Kidney (tissue), 14 donors: ENCODE data around the gene MYO7A. TPM values are rescaled to one million over a fixed set of nuclear protein-coding genes. Genes with fewer than 3 reads are reported as not detected.

ENCODE experiments used
- DNase-seq, 5 donors: peaks; one replicate each; pipeline ENCODE4 v3.0.0-alpha.2; 2013 to 2020
- FAIRE-seq: peaks from 2 replicates; lab custom pipeline; 2012; peaks lifted over from hg19 to GRCh38; lab: Jason Lieb, UNC
- H3K27ac ChIP-seq, 2 donors: one replicate each; pipeline ENCODE4 v1.7.0; 2013; ENCODE audit warnings: low read depth in 2 of 2, low read length in 2 of 2, inconsistent platforms in 1 of 2
- H3K27me3 ChIP-seq: one replicate; pipeline ENCODE4 v1.7.1; 2013; ENCODE audit warnings: low read length, inconsistent platforms; ENCODE audit not compliant: control insufficient read depth, insufficient read depth
- H3K36me3 ChIP-seq, 3 donors: one replicate each; pipeline versions ENCODE4 v1.7.0 to v1.7.1; 2013; ENCODE audit warnings: low read length in 3 of 3, control low read depth in 1 of 3, inconsistent platforms in 1 of 3; ENCODE audit not compliant: insufficient read depth in 3 of 3, control insufficient read depth in 2 of 3
- H3K4me1 ChIP-seq, 3 donors: one replicate each; pipeline versions ENCODE4 v1.7.0 to v1.7.1; 2013; ENCODE audit warnings: low read length in 3 of 3, inconsistent platforms in 1 of 3, low read depth in 1 of 3; ENCODE audit not compliant: control insufficient read depth in 2 of 3, insufficient read depth in 2 of 3
- H3K4me3 ChIP-seq, 3 donors: one replicate each; pipeline versions ENCODE4 v1.7.0 to v1.8.1; 2013; ENCODE audit warnings: low read length in 3 of 3, control low read depth in 1 of 3, inconsistent platforms in 1 of 3
- H3K9ac ChIP-seq, 3 donors: one replicate each; pipeline versions ENCODE4 v1.7.0 to v1.7.1; 2013; ENCODE audit warnings: low read length in 3 of 3, control low read depth in 1 of 3, inconsistent platforms in 1 of 3
- H3K9me3 ChIP-seq, 3 donors: one replicate each; pipeline versions ENCODE4 v1.7.0 to v1.7.1; 2013; ENCODE audit warnings: low read length in 3 of 3, control low read depth in 1 of 3, inconsistent platforms in 1 of 3; ENCODE audit not compliant: control insufficient read depth in 2 of 3, insufficient read depth in 1 of 3
- CTCF ChIP-seq: IDR thresholded peaks from 3 replicates; pipeline ENCODE4 v1.5.1; 2012; ENCODE audit warnings: mild to moderate bottlenecking, moderate library complexity, borderline replicate concordance; ENCODE audit not compliant: insufficient read depth; ENCODE audit errors: extremely low read depth
- intact Hi-C: fragments of 100-400 bp; cut with DNase I; formaldehyde crosslinking; loops from one replicate; pipeline ENCODE4 v1.11.1; 2022
- polyA plus RNA-seq: library from polyadenylated mRNA; stranded (reverse); fragments of 350-450 nt; fragmentation: Illumina TruSeq; extraction: RNeasy Lipid Tissue Mini Kit (QIAGEN cat#74804); gene quantifications from one replicate; pipeline ENCODE4 v1.2.3, GENCODE V29; 2014; ENCODE audit warnings: low read depth, low replicate concordance; ENCODE audit not compliant: insufficient read depth
- total RNA-seq: library from RNA; stranded (reverse); fragmentation: NEBNext Ultra II Directional; extraction: Animal tissue kit (Norgen Biotek cat#: 25700); gene quantifications from one replicate; pipeline ENCODE4 v1.2.1, GENCODE V29; 2021
- donor health status: control.
- donor health status: control.
- donor health status: control.
- donor health status: control.
- donor health status: control.
- donor health status: DM: yes; HTN: yes; CAD: no.
- donor health status: Normal renal cell carcinoma (clear cell type).

Gene MYO7A
- total and polyA plus RNA-seq, 2 donors from 2014 or later, result 6.1 to 10.7 TPM

- Histone ChIP-seq H3K4me3 (no peak overlapping the region), H3K4me1 (peaks cover 0 to 14% (median 4%) of the 10 kb centered on the region in 3 donors), H3K27ac (no peak overlapping the region), H3K9ac (no peak overlapping the region), H3K36me3 (peaks cover 0 to 6% (median 2%) of the 10 kb centered on the region in 3 donors), H3K27me3 (no peaks in the 10 kb centered on the region), H3K9me3 (no peaks in the 10 kb centered on the region)
- intact Hi-C loops, result no loop called here
- DNase-seq (peak in 1 of 5 donors; percentile 44), FAIRE-seq (no peak)
- no peak for TF ChIP-seq CTCF
These were observed 4.5 kb upstream of the MYO7A start for GRCh38 chr11:77123591-77123990.

- peak in 1 of 5 donors; percentile 26 for DNase-seq
- no peak for TF ChIP-seq CTCF
- Histone ChIP-seq H3K4me1 (peaks cover 0 to 14% (median 4%) of the 10 kb centered on the region in 3 donors), H3K9me3 (no peaks in the 10 kb centered on the region), H3K4me3 (no peak overlapping the region), H3K9ac (no peak overlapping the region), H3K27ac (no peak overlapping the region), H3K27me3 (no peaks in the 10 kb centered on the region), H3K36me3 (peaks cover 0 to 6% (median 2%) of the 10 kb centered on the region in 3 donors)
- no peak for FAIRE-seq
- intact Hi-C loops, result no loop called here
These were observed 4.0 kb upstream of the MYO7A start for GRCh38 chr11:77124041-77124440.

- TF ChIP-seq CTCF, result no peak
- Histone ChIP-seq H3K4me1 (peaks cover 0 to 14% (median 4%) of the 10 kb centered on the region in 3 donors), H3K27ac (no peak overlapping the region), H3K4me3 (no peak overlapping the region), H3K36me3 (peaks cover 0 to 6% (median 2%) of the 10 kb centered on the region in 3 donors), H3K9me3 (no peaks in the 10 kb centered on the region), H3K9ac (no peak overlapping the region), H3K27me3 (no peaks in the 10 kb centered on the region)
- FAIRE-seq, result no peak
- intact Hi-C loops, result no loop called here
- DNase-seq, result peak in 1 of 5 donors; percentile 58
These were observed 3.6 kb upstream of the MYO7A start for GRCh38 chr11:77124488-77124887.

- FAIRE-seq (no peak), DNase-seq (peak in 1 of 5 donors; percentile 43)
- Histone ChIP-seq H3K36me3 (no peaks in the 10 kb centered on the region), H3K27me3 (no peaks in the 10 kb centered on the region), H3K4me3 (no peak overlapping the region), H3K9me3 (no peaks in the 10 kb centered on the region), H3K9ac (no peak overlapping the region), H3K4me1 (peaks cover 0 to 14% (median 8%) of the 10 kb centered on the region in 3 donors), H3K27ac (no peak overlapping the region)
- no peak for TF ChIP-seq CTCF
- intact Hi-C loops, result no loop called here
These were observed 2.9 kb upstream of the MYO7A start for GRCh38 chr11:77125191-77125590.
